IMR-90 (cell line): ENCODE measurements around the gene PLCG2. TPM values are rescaled to one million over a fixed set of nuclear protein-coding genes. Genes with fewer than 3 reads are reported as not detected.

ENCODE experiments used
- ATAC-seq: fragments of 200-7000 bp; cut with Tn5 transposase; 2 replicates; pipeline ENCODE4 v1.9.1; 2020; ENCODE audit warnings: low read depth, mild to moderate bottlenecking, moderate library complexity
- BruUV-seq: library from RNA; stranded (reverse); fragments of 400-500 nt; replicated peaks from 2 replicates; lab custom pipeline; 2021; lab: Mats Ljungman, UMichigan
- CTCF ChIA-PET: fragments of 300-600 bp; formaldehyde crosslinking; extraction: SDS; loops from one replicate; lab custom pipeline; 2021; ENCODE audit warnings: antibody characterized with exemption; lab: Yijun Ruan, JAX
- POLR2A ChIA-PET: fragments of 300-600 bp; sonication (Branson Sonifier 250); formaldehyde crosslinking; loops from one replicate; lab custom pipeline; 2022; ENCODE audit warnings: antibody characterized with exemption; ENCODE audit not compliant: unreplicated experiment; lab: Charles Lee
- DNase-seq: peaks from one replicate; pipeline ENCODE4 v3.0.0; 2013
- H2AFZ ChIP-seq: replicated peaks from 2 replicates; pipeline ENCODE3; 2013; ENCODE audit warnings: low read length, mild to moderate bottlenecking; ENCODE audit not compliant: poor library complexity
- H2AK5ac ChIP-seq: 2 replicates; pipeline ENCODE4 v1.6.1; 2013; ENCODE audit warnings: low read depth, low read length, inconsistent platforms
- H2AK9ac ChIP-seq: replicated peaks from 2 replicates; pipeline ENCODE3; 2013; ENCODE audit warnings: mild to moderate bottlenecking, low read depth, low read length, moderate library complexity; ENCODE audit not compliant: poor library complexity
- H2BK120ac ChIP-seq: 2 replicates; pipeline ENCODE4 v1.6.1; 2013; ENCODE audit warnings: low read depth, low read length, inconsistent platforms
- H2BK15ac ChIP-seq: 3 replicates; pipeline ENCODE4 v1.6.1; 2013; ENCODE audit warnings: low read depth, low read length, inconsistent platforms
- H2BK20ac ChIP-seq: 2 replicates; pipeline ENCODE4 v1.6.1; 2013; ENCODE audit warnings: low read depth, mild to moderate bottlenecking, inconsistent platforms, low read length, moderate library complexity
- H2BK5ac ChIP-seq: 2 replicates; pipeline ENCODE4 v1.6.1; 2013; ENCODE audit warnings: mild to moderate bottlenecking, low read depth, low read length, inconsistent platforms; ENCODE audit not compliant: poor library complexity, severe bottlenecking
- H3K14ac ChIP-seq: replicated peaks from 2 replicates; pipeline ENCODE4 v1.6.1; 2013; ENCODE audit warnings: low read depth, low read length, inconsistent platforms
- H3K18ac ChIP-seq: 2 replicates; pipeline ENCODE4 v1.6.1; 2013; ENCODE audit warnings: low read depth, low read length, control low read depth
- H3K23ac ChIP-seq: 2 replicates; pipeline ENCODE4 v1.6.1; 2013; ENCODE audit warnings: low read depth, low read length, inconsistent platforms
- H3K27ac ChIP-seq: 2 replicates; pipeline ENCODE4 v1.5.1; 2013; ENCODE audit warnings: mild to moderate bottlenecking, control low read depth, low read length; ENCODE audit not compliant: insufficient read depth
- H3K27me3 ChIP-seq: 2 replicates; pipeline ENCODE4 v1.6.1; 2013; ENCODE audit warnings: low read length; ENCODE audit not compliant: control insufficient read depth, insufficient read depth
- H3K36me3 ChIP-seq: 2 replicates; pipeline ENCODE4 v1.6.1; 2013; ENCODE audit warnings: low read length, mixed read lengths; ENCODE audit not compliant: control insufficient read depth, insufficient read depth
- H3K4ac ChIP-seq: 2 replicates; pipeline ENCODE4 v1.6.1; 2013; ENCODE audit warnings: low read depth, low read length, inconsistent platforms
- H3K4me1 ChIP-seq: 2 replicates; pipeline ENCODE4 v1.6.1; 2013; ENCODE audit warnings: low read length, mixed read lengths; ENCODE audit not compliant: control insufficient read depth, insufficient read depth
- H3K4me2 ChIP-seq: 2 replicates; pipeline ENCODE4 v1.6.1; 2013; ENCODE audit warnings: low read depth, mild to moderate bottlenecking, control low read depth, low read length, moderate library complexity
- H3K4me3 ChIP-seq: 2 replicates; pipeline ENCODE4 v1.5.1; 2013; ENCODE audit warnings: low read depth, mild to moderate bottlenecking, control low read depth, low read length, moderate library complexity; ENCODE audit not compliant: insufficient read depth
- H3K56ac ChIP-seq: 2 replicates; pipeline ENCODE4 v1.6.1; 2013; ENCODE audit warnings: low read length, inconsistent platforms; ENCODE audit not compliant: insufficient read depth; ENCODE audit errors: extremely low read depth
- H3K79me1 ChIP-seq, 2 experiments: 2 replicates each; pipeline ENCODE4 v1.6.1; 2013; ENCODE audit warnings: low read length in 2 of 2, inconsistent platforms in 1 of 2, low read depth in 1 of 2
- H3K9ac ChIP-seq: 2 replicates; pipeline ENCODE4 v1.6.1; 2013; ENCODE audit warnings: low read depth, low read length, control low read depth
- H3K9me1 ChIP-seq: 2 replicates; pipeline ENCODE4 v1.6.1; 2013; ENCODE audit warnings: low read length, inconsistent platforms; ENCODE audit not compliant: insufficient read depth
- H3K9me3 ChIP-seq: 2 replicates; pipeline ENCODE4 v1.6.1; 2013; ENCODE audit warnings: low read length; ENCODE audit not compliant: control insufficient read depth, insufficient read depth
- H4K20me1 ChIP-seq: 2 replicates; pipeline ENCODE4 v1.6.1; 2013; ENCODE audit warnings: low read length, inconsistent platforms; ENCODE audit not compliant: insufficient read depth
- H4K5ac ChIP-seq: 2 replicates; pipeline ENCODE4 v1.6.1; 2013; ENCODE audit warnings: mild to moderate bottlenecking, low read depth, low read length, control low read depth
- H4K8ac ChIP-seq, 2 experiments: 2 replicates each; pipeline ENCODE4 v1.6.1; 2013; ENCODE audit warnings: low read depth in 2 of 2, low read length in 2 of 2, control low read depth in 1 of 2, inconsistent platforms in 1 of 2
- H4K91ac ChIP-seq: 2 replicates; pipeline ENCODE4 v1.6.1; 2013; ENCODE audit warnings: low read depth, low read length, inconsistent platforms; ENCODE audit not compliant: insufficient read depth
- BHLHE40 ChIP-seq: fragments of 150-350 bp; IDR thresholded peaks from 2 replicates; pipeline ENCODE4 v1.6.1; 2016; ENCODE audit warnings: mild to moderate bottlenecking, low read depth, low read length
- CEBPB ChIP-seq: IDR thresholded peaks from 2 replicates; pipeline ENCODE4 v1.6.1; 2012; ENCODE audit warnings: low read depth, low read length, improper control_type of control experiment
- CHD1 ChIP-seq: IDR thresholded peaks from 2 replicates; pipeline ENCODE4 v1.6.1; 2012; ENCODE audit warnings: low read depth, low read length, improper control_type of control experiment
- MAFK ChIP-seq: IDR thresholded peaks from 2 replicates; pipeline ENCODE4 v1.6.1; 2012; ENCODE audit warnings: low read depth, low read length, improper control_type of control experiment
- MAZ ChIP-seq: IDR thresholded peaks from 2 replicates; pipeline ENCODE4 v1.6.1; 2012; ENCODE audit warnings: low read depth, mild to moderate bottlenecking, low read length, improper control_type of control experiment, moderate library complexity, borderline replicate concordance
- MXI1 ChIP-seq: IDR thresholded peaks from 2 replicates; pipeline ENCODE4 v1.6.1; 2012; ENCODE audit warnings: low read depth, mild to moderate bottlenecking, low read length, moderate library complexity, borderline replicate concordance
- NFE2L2 ChIP-seq: fragments of 150-350 bp; IDR thresholded peaks from 2 replicates; pipeline ENCODE4 v1.6.1; 2016; ENCODE audit warnings: low read depth, mild to moderate bottlenecking, low read length
- POLR2A ChIP-seq: IDR thresholded peaks from 2 replicates; pipeline ENCODE4 v1.6.1; 2012; ENCODE audit warnings: mild to moderate bottlenecking, low read depth, low read length
- RAD21 ChIP-seq: IDR thresholded peaks from 2 replicates; pipeline ENCODE4 v1.6.1; 2012; ENCODE audit warnings: low read length, improper control_type of control experiment
- RFX5 ChIP-seq: IDR thresholded peaks from 2 replicates; pipeline ENCODE4 v1.8.0; 2012; ENCODE audit warnings: low read depth, mild to moderate bottlenecking, low read length, moderate library complexity
- SMC3 ChIP-seq: fragments of 150-350 bp; IDR thresholded peaks from 2 replicates; pipeline ENCODE4 v1.6.1; 2016; ENCODE audit warnings: low read depth, mild to moderate bottlenecking, antibody characterized with exemption, low read length, moderate library complexity
- WGBS, 2 experiments: methylation state at CpG; one replicate each; pipeline versions ENCODE4 v1.1.5 to v1.1.7; 2013; ENCODE audit warnings: missing lambda C conversion rate in 2 of 2; ENCODE audit not compliant: insufficient read length in 1 of 2; ENCODE audit errors: extremely low coverage in 2 of 2; 5-methylcytosine and 5-hydroxymethylcytosine counted together
- dilution Hi-C: fragments of 300-500 bp; cut with HindIII; formaldehyde crosslinking; loops from one replicate; pipeline ENCODE4 v1.14.3; 2018; ENCODE audit warnings: low sequenced_read_pairs; ENCODE audit not compliant: unreplicated experiment
- in situ Hi-C: fragments of 300-500 bp; cut with MboI; formaldehyde crosslinking; loops from 3 replicates; pipeline ENCODE4 v1.14.3; 2019; ENCODE audit warnings: low sequenced_read_pairs, inconsistent platforms, mixed read lengths
- intact Hi-C: fragments of 100-400 bp; cut with micrococcal nuclease; formaldehyde crosslinking; loops from 2 replicates; pipeline ENCODE4 v1.10.0; 2022
- polyA plus RNA-seq, 3 experiments: library from polyadenylated mRNA; depleted of rRNA; stranded (reverse); fragments of >200 nt; gene quantifications; 2 replicates each; pipeline ENCODE4 v1.2.3, GENCODE V29; 2012; ENCODE audit warnings: low replicate concordance in 1 of 3
- total RNA-seq: library from RNA; depleted of rRNA; stranded (reverse); fragments of >200 nt; gene quantifications from 2 replicates; pipeline ENCODE4 v1.2.3, GENCODE V29; 2012
- TF ChIP-seq, protein P1 (sequence below): conservative IDR thresholded peaks from 2 replicates; pipeline ENCODE4 v1.5.1; 2012; ENCODE audit warnings: mild to moderate bottlenecking, low read depth, low read length, improper control_type of control experiment
- TF ChIP-seq, protein P2 (sequence below): fragments of 150-350 bp; IDR thresholded peaks from 2 replicates; pipeline ENCODE4 v1.6.1; 2017; ENCODE audit warnings: mild to moderate bottlenecking, antibody characterized with exemption, low read length, low read depth
- TF ChIP-seq, protein P3 (sequence below): fragments of 150-350 bp; IDR thresholded peaks from 2 replicates; pipeline ENCODE4 v1.6.1; 2016; ENCODE audit warnings: low read depth, mild to moderate bottlenecking, low read length, moderate library complexity, borderline replicate concordance

The PLCG2 gene
- total and polyA plus RNA-seq, 2 of the 4 experiments (the other 2 are of a cell fraction): 0.14 to 0.18 TPM

DNA sequence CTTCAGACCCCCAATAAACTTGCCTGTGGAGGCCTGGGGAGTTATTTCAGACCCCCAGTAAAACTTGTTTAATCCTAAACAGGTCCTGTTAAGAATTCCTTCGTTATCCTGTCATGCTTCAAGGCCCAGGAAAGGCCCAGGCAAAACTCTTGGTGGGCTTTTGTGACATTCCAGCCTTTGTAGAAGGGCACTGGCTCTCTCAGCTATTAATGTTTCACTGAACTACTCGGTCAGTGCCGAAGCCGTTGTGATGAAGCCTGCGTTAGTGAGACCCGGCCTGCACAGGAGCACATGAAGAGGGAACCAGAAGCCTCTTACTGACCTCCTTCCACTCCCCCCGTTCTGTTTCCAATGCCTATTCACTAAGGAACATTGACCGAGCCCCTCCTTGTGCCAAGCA lies 47.4 kb upstream of the PLCG2 start (continued):
- TF ChIP-seq BHLHE40 (no peak), RFX5 (no peak), MAZ (no peak)

DNA sequence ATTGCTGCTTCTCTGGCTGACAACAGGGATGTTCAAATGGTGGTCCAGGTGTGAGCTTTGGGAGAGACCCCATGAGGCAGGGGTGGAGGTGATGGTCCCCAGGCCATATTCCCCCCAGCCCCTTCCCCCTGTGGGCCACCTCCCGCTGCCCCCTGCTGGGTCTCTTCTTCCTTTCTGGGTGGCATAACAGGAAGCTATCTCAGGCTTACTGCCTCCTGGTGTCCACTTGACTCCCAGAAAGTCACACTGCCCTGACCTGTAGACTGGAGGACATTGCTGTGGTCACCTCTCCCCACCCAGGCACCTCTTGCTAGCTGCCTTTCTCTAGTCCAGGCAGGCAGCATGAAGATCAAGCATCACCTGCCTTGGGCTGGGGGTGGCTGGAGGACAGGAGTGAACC lies 46.4 kb upstream of the PLCG2 start:
- H4K8ac ChIP-seq: no peak overlapping the region
- H3K18ac ChIP-seq: no peak overlapping the region
- no peak overlapping the region for H4K91ac ChIP-seq
- ATAC-seq (no peak), DNase-seq (no peak)
- no peaks in the 10 kb centered on the region for H3K27me3 ChIP-seq
- no peak overlapping the region for H2BK5ac ChIP-seq
- no peak overlapping the region for H2BK20ac ChIP-seq
- H2AK5ac ChIP-seq: no peak overlapping the region
- ChIA-PET CTCF (no interaction called here), POLR2A (no interaction called here)
- no peak overlapping the region for H4K5ac ChIP-seq
- no peaks in the 10 kb centered on the region for H3K36me3 ChIP-seq
- no peak overlapping the region for H3K23ac ChIP-seq
- no peak overlapping the region for H2AK9ac ChIP-seq
- H3K9me1 ChIP-seq: no peaks in the 10 kb centered on the region
- no peak overlapping the region for H3K4ac ChIP-seq
- H3K9me3 ChIP-seq: peaks cover 3% of the 10 kb centered on the region; the same call in 1 of the 2 replicates
- no peaks in the 10 kb centered on the region for H3K79me1 ChIP-seq
- no peak overlapping the region for H2AFZ ChIP-seq
- BruUV-seq: no TSS peak
- H3K14ac ChIP-seq: no peak overlapping the region
- in situ Hi-C loops: loop anchor here (5.0 to 25.0 kb wide), 3 partner anchors 365 to 1545 kb away; partner anchors contain the start of gene ATMIN
- dilution Hi-C loops: no loop called here
- H3K4me2 ChIP-seq: no peak overlapping the region
- no peak overlapping the region for H2BK120ac ChIP-seq
- no peaks in the 10 kb centered on the region for H4K20me1 ChIP-seq
- H3K27ac ChIP-seq: no peak overlapping the region
- peaks cover 7% of the 10 kb centered on the region; the same call in 1 of the 2 replicates for H3K4me1 ChIP-seq
- WGBS, 2 experiments: no CpG with 5 or more reads among the region's 1 CpG
- H3K4me3 ChIP-seq: no peak overlapping the region
- H3K9ac ChIP-seq: no peak overlapping the region
- intact Hi-C loops: no loop called here
- no peak overlapping the region for H3K56ac ChIP-seq
- no peak overlapping the region for H2BK15ac ChIP-seq
- no peak for TF ChIP-seq MAZ
- no peak for TF ChIP-seq BHLHE40
- TF ChIP-seq POLR2A: no peak
- no peak for TF ChIP-seq CEBPB
- no peak for TF ChIP-seq RFX5
- TF ChIP-seq NFE2L2: no peak
- TF ChIP-seq, protein P1, sequence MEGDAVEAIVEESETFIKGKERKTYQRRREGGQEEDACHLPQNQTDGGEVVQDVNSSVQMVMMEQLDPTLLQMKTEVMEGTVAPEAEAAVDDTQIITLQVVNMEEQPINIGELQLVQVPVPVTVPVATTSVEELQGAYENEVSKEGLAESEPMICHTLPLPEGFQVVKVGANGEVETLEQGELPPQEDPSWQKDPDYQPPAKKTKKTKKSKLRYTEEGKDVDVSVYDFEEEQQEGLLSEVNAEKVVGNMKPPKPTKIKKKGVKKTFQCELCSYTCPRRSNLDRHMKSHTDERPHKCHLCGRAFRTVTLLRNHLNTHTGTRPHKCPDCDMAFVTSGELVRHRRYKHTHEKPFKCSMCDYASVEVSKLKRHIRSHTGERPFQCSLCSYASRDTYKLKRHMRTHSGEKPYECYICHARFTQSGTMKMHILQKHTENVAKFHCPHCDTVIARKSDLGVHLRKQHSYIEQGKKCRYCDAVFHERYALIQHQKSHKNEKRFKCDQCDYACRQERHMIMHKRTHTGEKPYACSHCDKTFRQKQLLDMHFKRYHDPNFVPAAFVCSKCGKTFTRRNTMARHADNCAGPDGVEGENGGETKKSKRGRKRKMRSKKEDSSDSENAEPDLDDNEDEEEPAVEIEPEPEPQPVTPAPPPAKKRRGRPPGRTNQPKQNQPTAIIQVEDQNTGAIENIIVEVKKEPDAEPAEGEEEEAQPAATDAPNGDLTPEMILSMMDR: no peak
- TF ChIP-seq, protein P2, sequence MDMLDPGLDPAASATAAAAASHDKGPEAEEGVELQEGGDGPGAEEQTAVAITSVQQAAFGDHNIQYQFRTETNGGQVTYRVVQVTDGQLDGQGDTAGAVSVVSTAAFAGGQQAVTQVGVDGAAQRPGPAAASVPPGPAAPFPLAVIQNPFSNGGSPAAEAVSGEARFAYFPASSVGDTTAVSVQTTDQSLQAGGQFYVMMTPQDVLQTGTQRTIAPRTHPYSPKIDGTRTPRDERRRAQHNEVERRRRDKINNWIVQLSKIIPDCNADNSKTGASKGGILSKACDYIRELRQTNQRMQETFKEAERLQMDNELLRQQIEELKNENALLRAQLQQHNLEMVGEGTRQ: no peak
- no peak for TF ChIP-seq MAFK
- TF ChIP-seq, protein P3, sequence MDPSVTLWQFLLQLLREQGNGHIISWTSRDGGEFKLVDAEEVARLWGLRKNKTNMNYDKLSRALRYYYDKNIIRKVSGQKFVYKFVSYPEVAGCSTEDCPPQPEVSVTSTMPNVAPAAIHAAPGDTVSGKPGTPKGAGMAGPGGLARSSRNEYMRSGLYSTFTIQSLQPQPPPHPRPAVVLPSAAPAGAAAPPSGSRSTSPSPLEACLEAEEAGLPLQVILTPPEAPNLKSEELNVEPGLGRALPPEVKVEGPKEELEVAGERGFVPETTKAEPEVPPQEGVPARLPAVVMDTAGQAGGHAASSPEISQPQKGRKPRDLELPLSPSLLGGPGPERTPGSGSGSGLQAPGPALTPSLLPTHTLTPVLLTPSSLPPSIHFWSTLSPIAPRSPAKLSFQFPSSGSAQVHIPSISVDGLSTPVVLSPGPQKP: no peak
- no peak for TF ChIP-seq MXI1
- TF ChIP-seq SMC3: no peak
- TF ChIP-seq RAD21: no peak
- TF ChIP-seq CHD1: no peak
